Aortic smooth muscle cell (primary cell): ENCODE results near the gene HHIPL2. TPM values are rescaled to one million over a fixed set of nuclear protein-coding genes. Genes with fewer than 3 reads are reported as not detected.

ENCODE experiments used
- total RNA-seq: library from RNA; depleted of rRNA; stranded (reverse); fragments of >200 nt; gene quantifications from 2 replicates; pipeline ENCODE4 v1.2.3, GENCODE V29; 2014

HHIPL2 gene
- 0.19 and 0.53 TPM in 2 replicates for total RNA-seq

GRCh38 chr1:222547944-222548671 lies at the start of gene HHIPL2:
TSS of gene HHIPL2 (minus strand) at chr1:222548104. CDS start at chr1:222548044, 60 bp downstream.

GRCh38 chr1:222589462-222590302 lies 41.8 kb upstream of the HHIPL2 start, which contains the start of gene TAF1A:
TSS of gene TAF1A (minus strand) at chr1:222589933.

Other genes starting within 250 kb of the HHIPL2 start
- gene TAF1A, start 41.8 kb upstream of the HHIPL2 start, total RNA-seq = 5.0 and 7.4 TPM in 2 replicates
- 58.3 and 73.6 TPM in 2 replicates for gene MIA3, start 70.0 kb upstream of the HHIPL2 start, total RNA-seq
- 51.4 and 57.8 TPM in 2 replicates for gene AIDA, start 164.4 kb upstream of the HHIPL2 start, total RNA-seq
- 38.2 and 50.6 TPM in 2 replicates for gene BROX, start 164.5 kb upstream of the HHIPL2 start, total RNA-seq
- gene FAM177B, start 189.1 kb upstream of the HHIPL2 start, total RNA-seq = not detected in 2 replicates